Measurements from ENCODE around the gene SMYD5.

SMYD5 gene

GRCh38 chr2:73263540-73264331, 49.7 kb downstream of the SMYD5 start:
- TF ChIP-seq CTCF (IDR thresholded peaks at IDR 0.05; ENCODE audit: control insufficient read depth, insufficient read depth, low read depth, low read length, missing control alignments) = no peak
- H3K4me3 ChIP-seq (ENCODE audit: control insufficient read depth, low read depth, low read length) = no peak overlapping the region
- DNase-seq (ENCODE audit: low read depth) = no peak

GRCh38 chr2:73264332-73264606, 50.2 kb downstream of the SMYD5 start:
- no peak overlapping the region for H3K4me3 ChIP-seq (ENCODE audit: control insufficient read depth, low read depth, low read length)
- no peak for DNase-seq (ENCODE audit: low read depth)
- no peak for TF ChIP-seq CTCF (IDR thresholded peaks at IDR 0.05; ENCODE audit: control insufficient read depth, insufficient read depth, low read depth, low read length, missing control alignments)

GRCh38 chr2:73264783-73265182, 50.7 kb downstream of the SMYD5 start:
- no peak for DNase-seq (ENCODE audit: low read depth)
- TF ChIP-seq CTCF (IDR thresholded peaks at IDR 0.05; ENCODE audit: control insufficient read depth, insufficient read depth, low read depth, low read length, missing control alignments) = no peak
- H3K4me3 ChIP-seq (ENCODE audit: control insufficient read depth, low read depth, low read length) = no peak overlapping the region

GRCh38 chr2:73265298-73266060, 51.4 kb downstream of the SMYD5 start:
- no peak for DNase-seq (ENCODE audit: low read depth)
- TF ChIP-seq CTCF (IDR thresholded peaks at IDR 0.05; ENCODE audit: control insufficient read depth, insufficient read depth, low read depth, low read length, missing control alignments) = no peak
- H3K4me3 ChIP-seq (ENCODE audit: control insufficient read depth, low read depth, low read length) = no peak overlapping the region

DNA sequence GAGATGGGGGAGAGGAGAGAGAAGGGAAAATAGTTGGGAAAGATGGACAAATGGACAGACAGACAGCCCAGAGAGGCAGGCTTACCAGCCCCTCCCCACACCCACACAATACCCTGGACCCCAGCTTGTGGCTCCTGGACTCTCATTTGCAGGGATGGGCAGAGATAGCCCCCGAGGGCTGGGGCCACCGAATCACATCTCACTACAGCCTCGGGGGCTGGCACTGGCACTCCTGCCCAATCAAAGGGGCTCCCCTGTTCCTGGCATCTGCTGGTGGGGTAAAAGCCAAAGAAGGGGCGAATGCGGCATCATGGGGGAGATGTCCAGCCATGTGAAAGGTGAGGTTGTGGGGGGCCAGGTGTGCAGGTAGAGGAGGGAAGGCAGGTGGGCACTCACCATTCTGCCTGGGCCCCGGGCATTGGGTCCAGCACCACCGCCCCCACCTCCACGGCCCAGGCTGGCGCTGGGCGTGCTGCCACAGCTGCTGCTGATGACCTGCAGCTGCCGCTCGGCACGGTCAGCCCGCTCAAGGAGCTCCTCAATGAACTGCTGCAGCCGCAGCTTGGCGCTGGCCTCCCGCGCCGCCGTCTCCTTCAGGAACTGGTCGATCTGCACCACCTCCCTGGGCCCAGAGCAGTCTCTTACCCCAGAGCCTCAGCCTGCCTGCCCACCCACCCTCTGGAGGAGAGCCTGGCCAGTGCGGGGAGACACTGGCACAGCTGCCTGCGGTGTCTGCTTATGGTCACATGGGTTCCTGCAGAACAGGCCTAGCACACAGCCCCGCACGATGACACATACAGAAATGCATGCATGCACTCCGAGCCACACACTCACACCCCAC, 52.2 kb downstream of the SMYD5 start:
- no peak overlapping the region for H3K4me3 ChIP-seq (ENCODE audit: control insufficient read depth, low read depth, low read length)
- no peak for TF ChIP-seq CTCF (IDR thresholded peaks at IDR 0.05; ENCODE audit: control insufficient read depth, insufficient read depth, low read depth, low read length, missing control alignments)
- DNase-seq (ENCODE audit: low read depth) = no peak

DNA sequence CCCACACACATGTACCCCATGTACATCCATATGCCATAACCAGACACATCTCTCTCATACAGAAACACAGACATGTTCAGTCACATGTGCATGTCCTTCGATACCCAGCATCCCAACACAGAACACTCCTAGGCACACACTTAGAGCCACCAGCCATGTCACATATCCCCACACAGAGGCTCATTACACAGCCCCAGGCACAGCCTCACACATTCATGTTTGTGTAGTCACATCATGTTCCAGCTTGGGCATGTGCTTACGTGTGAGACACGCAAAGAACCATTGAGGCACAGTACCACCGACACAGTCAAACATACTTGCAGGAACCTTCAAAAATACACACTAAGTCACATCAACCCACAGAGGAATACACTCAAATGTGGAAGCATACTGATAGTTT, 53.0 kb downstream of the SMYD5 start:
- no peak overlapping the region for H3K4me3 ChIP-seq (ENCODE audit: control insufficient read depth, low read depth, low read length)
- no peak for DNase-seq (ENCODE audit: low read depth)
- no peak for TF ChIP-seq CTCF (IDR thresholded peaks at IDR 0.05; ENCODE audit: control insufficient read depth, insufficient read depth, low read depth, low read length, missing control alignments)

Data from AG09309 (cell line).